T follicular helper cell (primary cell): ENCODE measurements around the gene FBH1.
"Not testable (repeated sequence)": the region's sequence is repeated elsewhere in the genome, so short reads cannot be mapped to it uniquely, and the experiment has no call there.

ENCODE experiments used
- DNase-seq: peaks from one replicate; pipeline ENCODE4 v3.0.0-alpha.2; 2020; ENCODE audit warnings: low read depth

FBH1 gene

GRCh38 chr10:5942001-5942400, 52.0 kb downstream of the FBH1 start:
- DNase-seq: no peak

GRCh38 chr10:5942474-5942873, 52.4 kb downstream of the FBH1 start:
- no peak for DNase-seq

GRCh38 chr10:5943536-5943935, 53.5 kb downstream of the FBH1 start:
- no peak for DNase-seq

- no peak for DNase-seq
Observed at GRCh38 chr10:5944389-5945189, 54.5 kb downstream of the FBH1 start.

- DNase-seq: no peak
Observed at GRCh38 chr10:5945190-5945509, 55.1 kb downstream of the FBH1 start.

- DNase-seq: no peak
Observed at GRCh38 chr10:5945561-5946418, 55.7 kb downstream of the FBH1 start.

GRCh38 chr10:5946419-5946775, 56.4 kb downstream of the FBH1 start:
- DNase-seq: not testable (repeated sequence)

GRCh38 chr10:5946786-5947185, 56.7 kb downstream of the FBH1 start:
- no peak for DNase-seq

- DNase-seq: no peak
Observed at GRCh38 chr10:5947471-5948207, 57.6 kb downstream of the FBH1 start.

GRCh38 chr10:5948208-5948585, 58.2 kb downstream of the FBH1 start:
- no peak for DNase-seq

GRCh38 chr10:5949009-5949759, 59.1 kb downstream of the FBH1 start:
- DNase-seq: no peak

- DNase-seq: no peak
Observed at GRCh38 chr10:5951167-5951711, 61.2 kb downstream of the FBH1 start.

- DNase-seq: no peak
Observed at GRCh38 chr10:5951721-5952407, 61.8 kb downstream of the FBH1 start.

GRCh38 chr10:5952731-5953385, 62.8 kb downstream of the FBH1 start:
- no peak for DNase-seq

GRCh38 chr10:5953676-5954075, 63.6 kb downstream of the FBH1 start:
- no peak for DNase-seq

GRCh38 chr10:5956146-5956936, 66.3 kb downstream of the FBH1 start:
- DNase-seq: no peak

GRCh38 chr10:5958077-5958476, 68.0 kb downstream of the FBH1 start:
- DNase-seq: no peak

GRCh38 chr10:5958675-5959074, 68.6 kb downstream of the FBH1 start:
- DNase-seq: no peak

- no peak for DNase-seq
Observed at GRCh38 chr10:5959142-5959541, 69.1 kb downstream of the FBH1 start.

- no peak for DNase-seq
Observed at GRCh38 chr10:5959581-5960069, 69.6 kb downstream of the FBH1 start.
